ENCODE results near the gene NTHL1.
"Not testable (repeated sequence)": the region's sequence is repeated elsewhere in the genome, so short reads cannot be mapped to it uniquely, and the experiment has no call there.

NTHL1 gene

DNA sequence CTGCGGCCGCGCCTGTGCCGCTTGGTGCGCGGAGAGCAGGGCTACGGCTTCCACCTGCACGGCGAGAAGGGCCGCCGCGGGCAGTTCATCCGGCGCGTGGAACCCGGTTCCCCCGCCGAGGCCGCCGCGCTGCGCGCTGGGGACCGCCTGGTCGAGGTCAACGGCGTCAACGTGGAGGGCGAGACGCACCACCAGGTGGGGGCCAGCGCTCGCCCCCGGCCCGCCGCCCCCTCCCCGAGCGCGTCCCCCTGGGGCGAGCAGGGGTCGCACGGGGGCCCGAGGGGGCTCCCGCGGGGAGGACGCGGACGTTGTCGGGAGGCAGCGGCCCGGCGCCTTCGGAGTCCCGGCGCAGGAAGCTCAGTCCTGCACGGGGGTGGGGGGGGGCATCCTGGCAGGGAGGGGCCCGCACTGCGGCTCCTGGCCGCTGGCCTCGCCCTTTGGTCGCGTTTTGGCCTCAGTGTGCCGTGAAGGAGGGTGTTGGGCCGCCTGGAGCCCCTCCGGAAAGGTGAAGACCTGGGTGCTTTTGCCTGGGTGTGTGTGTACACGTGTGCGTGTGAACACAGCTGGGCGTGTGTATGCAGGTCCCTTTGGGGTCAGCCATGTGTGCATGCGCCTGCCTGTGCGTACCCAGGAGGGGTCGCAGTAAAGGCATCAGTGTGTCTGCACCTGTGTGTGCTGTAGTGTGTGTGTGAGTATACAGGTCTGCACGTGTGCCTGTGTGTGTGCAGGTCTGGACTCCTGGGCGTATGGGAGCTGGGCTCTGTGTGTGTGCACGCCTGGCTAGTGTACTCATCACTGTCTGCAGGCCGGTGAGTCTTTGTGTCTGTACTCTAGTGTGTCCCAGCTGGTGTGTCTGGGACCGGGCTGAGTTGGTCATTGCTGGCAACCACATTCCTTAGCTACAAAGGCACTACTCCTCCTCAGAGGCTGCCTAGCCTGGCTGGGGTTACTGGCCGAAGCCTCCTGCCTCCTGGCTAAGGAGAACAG is 20.3 kb downstream of the NTHL1 start:
- no peak for DNase-seq

DNA sequence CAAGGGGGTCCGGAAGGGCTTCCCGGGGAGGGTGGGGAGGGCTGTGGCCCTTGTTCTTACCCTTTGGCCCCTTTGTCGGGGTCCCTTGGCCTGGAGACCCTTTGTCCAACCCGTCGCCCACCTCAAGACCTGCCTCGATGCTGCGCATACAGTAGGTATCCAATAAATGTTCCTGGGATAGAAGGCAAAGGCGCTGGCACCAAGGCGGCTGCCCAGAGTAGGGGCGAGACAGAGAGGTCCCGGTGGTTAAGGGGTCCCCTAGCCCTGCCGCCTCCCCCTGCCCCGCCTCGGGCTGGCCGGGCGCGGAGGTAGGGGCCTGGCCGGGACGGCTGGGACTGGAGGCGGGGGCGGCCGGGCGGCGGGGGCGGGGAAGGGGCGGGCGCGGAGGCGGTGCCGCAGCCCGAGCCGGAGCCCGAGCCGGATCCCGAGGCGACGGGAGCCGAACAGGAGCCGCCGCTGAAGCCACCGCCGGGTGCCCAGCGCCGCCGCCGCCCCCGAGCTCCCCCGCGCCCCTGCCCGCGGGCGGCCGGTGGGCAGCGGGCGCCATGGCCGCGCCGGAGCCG is 21.1 kb downstream of the NTHL1 start, which contains the start of gene NHERF2:
NHERF2 (plus strand) TSS at position 442 of the 563 bp plus-strand sequence; CDS start at position 546, 104 bp downstream.
- no peak for DNase-seq

DNA sequence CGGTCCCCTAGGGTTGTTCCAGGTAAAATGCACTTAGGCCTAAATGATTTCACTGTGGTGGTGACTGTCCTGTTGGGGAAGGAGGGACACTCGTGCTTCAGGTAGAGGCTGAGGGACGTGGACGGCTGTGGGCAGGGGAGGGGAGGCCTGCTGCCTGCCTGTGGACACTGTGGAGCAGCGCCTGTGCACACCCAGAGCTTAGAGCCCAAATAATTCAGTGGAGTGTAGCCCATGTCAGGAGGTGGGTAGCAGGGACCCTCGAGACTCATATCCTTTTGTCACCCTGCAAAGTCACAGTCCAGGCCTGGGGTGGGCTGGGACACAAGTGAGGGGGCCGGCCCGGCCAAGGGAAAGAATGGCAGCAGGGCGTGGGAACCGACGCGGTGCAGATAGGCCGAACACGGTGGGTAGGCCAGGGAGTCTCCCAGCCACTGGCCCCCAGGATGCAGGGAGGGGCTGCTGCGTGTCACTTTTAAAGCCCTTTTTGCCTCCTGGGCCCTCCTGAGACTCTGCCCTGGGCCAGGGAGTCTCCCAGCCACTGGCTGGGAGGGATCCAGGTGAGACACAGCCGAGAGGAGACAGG is 21.7 kb downstream of the NTHL1 start:
- DNase-seq: no peak

DNA sequence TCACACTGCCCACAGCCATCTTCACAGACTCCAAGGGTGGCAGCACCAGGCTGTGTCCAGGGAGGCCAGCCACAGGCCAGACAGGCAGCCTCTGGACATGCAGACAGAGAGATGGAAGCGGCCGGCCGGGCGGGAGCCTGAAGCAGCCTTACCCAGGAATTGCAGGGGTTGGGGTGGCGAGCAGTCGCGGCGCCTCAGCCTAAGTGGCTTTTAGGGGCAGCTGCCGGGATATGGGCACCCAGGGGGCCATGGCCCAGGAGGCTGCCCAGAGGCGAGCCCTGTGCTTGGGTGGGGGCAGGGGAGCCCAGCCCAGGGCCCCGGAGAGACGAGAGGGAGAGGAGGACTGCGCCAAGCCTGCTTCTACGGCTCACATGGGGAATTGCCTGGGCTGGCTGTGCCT is 22.4 kb downstream of the NTHL1 start:
- no peak for DNase-seq

DNA sequence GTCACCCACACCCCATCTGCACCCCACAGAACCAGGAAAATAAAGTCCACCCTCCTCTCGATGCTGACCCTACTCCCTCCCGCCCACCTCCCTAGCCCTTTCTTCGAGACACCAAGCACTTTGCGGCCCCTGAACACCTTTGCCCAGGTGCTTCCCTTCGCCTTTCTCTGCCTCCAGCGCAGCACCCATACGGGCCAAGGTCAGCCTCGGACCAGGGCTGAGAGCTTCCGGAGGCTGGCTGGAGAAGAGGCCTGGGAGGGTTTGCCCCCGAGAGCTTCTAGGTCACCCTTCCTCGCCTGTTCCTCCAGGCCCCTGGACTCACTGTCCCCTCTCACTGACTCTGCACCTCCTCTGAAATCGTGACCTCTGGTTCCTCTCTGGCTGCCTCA is 23.6 kb downstream of the NTHL1 start:
- DNase-seq: no peak

DNA sequence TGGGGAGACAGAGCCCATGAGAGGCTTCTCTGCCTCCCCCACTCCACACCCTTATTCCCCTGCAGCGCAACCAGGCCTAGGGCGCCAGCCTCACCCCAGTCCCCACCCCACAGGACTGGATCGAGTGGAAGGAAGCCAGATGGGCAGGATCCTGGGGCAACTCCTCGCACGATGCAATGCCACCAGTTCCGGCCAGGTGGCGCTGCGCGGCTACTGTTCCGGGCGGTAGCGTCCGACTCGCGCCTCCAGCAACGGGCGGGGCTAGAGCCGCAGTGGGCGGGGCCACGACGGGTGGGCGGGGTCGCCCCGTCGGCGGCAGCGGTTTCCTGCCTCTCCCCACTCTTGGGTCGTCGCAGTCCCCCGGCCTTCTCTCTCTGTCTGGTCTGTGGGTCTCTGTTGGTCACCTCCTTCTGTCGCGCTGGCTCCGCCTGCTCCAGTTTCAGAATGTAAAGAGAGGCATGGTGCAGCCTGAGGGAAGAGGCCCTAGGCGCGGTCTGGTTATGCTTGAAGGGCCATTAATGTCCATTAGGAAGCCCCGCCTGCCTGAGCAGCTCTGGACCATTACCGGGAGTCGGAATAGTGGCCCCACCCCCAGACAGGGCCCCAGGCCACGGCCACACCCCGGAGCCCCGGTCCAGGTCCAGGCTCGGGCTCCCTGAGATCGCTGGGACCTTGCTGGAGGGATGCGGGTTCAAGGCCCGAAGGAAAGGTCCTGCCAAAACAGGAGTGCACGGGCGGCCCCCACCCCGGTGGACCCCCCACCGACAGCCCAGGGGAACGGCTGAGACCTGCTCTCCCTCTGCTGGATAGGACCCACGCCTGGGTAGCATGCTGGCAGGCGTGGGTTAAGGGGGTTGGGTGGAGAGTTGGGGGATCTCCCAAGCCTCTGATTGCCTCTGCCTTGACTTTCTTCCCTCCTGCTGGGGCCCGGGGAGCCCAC is 24.3 kb downstream of the NTHL1 start:
- DNase-seq: peak; percentile 83

DNA sequence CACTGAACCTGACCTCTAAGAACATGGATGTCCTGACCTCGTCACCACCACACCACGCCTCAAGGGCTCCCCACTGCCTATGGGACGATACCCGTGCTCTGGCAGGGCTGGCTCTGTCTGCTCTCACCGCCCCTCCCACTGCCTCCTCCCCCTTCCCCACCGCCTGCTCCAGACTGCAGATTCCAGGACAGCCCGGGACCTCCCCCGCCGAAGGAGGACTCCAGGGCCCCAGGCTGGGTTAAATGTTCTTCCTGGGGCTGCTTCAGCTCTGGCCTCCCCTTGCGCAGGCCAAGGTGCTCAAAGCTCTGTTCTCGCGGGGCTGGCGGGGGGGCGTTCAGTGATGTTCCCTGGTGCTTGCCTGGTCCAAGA is 24.9 kb downstream of the NTHL1 start:
- DNase-seq: no peak

DNA sequence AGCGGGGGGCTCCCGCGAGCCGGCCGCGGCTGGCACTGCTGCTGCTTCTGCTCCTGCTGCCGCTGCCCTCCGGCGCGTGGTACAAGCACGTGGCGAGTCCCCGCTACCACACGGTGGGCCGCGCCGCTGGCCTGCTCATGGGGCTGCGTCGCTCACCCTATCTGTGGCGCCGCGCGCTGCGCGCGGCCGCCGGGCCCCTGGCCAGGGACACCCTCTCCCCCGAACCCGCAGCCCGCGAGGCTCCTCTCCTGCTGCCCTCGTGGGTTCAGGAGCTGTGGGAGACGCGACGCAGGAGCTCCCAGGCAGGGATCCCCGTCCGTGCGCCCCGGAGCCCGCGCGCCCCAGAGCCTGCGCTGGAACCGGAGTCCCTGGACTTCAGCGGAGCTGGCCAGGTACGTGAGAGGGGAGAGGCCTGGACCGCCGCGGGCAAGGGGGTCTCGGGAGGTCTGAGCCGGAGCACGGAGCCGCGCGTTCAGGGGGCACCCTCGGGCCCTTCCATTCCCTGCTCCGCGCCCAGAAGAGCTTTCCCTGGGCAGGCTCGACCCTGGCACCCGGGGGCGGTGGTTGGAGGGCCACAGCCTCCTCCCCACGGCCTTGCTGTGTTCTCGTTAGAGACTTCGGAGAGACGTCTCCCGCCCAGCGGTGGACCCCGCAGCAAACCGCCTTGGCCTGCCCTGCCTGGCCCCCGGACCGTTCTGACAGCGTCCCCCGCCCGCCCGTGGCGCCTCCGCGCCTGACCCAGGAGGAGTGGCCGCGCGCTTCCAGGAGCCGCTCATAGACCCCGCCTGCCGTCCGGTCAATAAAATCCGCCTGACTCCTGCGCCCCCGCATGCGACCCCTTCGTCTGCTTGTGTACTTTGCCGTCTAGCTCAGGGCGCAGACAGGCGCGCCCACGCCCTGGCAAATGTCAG is 27.5 kb downstream of the NTHL1 start:
- no peak for DNase-seq

DNA sequence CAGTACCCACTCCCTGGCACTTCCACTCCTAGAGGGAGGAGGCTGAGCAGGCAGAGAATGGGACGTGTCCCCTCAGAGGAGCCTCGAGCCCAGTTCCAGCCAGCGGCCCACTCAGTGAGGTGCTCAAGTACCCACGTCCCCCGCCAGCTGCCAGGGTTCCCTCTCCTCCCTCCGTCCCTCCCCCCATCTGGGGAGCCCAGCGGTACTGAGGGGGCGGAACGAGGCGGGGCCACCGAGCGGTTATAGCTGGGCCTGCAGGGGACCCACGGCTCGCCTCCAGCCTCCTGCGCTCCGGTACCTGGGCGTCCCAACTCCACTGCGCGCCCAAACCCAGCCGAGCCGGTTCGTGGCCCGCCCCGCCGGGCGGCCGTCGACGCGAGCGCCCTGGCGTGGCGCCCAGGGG is 28.1 kb downstream of the NTHL1 start, which contains the start of gene NPW:
NPW (plus strand) TSS at position 268 of the 403 bp plus-strand sequence.
- no peak for DNase-seq

DNA sequence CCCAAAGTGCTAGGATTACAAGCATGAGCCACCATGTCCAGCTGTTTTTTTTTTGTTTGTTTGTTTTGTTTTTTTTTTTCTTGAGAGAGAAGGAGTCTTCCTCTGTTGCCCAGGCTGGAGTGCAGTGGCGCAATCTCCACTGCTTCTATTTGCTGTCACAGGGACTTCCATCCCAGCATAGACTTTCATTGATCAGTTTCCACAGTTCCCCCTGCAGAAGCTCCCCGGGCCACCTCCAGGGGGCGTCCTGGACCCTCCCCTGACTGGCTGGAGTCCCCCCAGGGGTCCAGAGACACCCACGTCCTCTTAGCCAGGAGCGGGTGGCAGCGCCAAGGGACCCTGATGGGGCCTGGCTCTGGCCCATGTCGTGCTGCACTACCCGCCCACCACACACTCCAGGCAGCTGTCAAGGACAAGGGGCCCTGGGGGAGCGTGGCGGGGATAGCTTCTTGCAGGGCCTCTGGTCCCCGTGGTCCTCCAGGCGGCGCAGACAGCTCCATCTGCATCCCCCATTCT is 31.2 kb downstream of the NTHL1 start:
- no peak for DNase-seq

DNA sequence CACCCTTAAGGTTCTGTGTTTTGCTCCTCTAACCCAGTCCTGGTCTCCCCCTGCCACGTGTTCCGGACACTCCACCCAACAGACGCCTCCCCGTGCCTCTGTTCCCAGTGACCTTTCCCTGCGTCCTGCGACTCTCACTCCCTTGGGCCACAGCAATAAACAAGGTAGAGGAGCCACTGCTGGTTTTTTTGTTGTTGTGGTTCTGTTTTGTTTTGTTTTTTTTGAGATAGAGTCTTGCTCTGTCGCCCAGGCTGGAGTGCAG is 31.8 kb downstream of the NTHL1 start:
- DNase-seq: no peak

DNA sequence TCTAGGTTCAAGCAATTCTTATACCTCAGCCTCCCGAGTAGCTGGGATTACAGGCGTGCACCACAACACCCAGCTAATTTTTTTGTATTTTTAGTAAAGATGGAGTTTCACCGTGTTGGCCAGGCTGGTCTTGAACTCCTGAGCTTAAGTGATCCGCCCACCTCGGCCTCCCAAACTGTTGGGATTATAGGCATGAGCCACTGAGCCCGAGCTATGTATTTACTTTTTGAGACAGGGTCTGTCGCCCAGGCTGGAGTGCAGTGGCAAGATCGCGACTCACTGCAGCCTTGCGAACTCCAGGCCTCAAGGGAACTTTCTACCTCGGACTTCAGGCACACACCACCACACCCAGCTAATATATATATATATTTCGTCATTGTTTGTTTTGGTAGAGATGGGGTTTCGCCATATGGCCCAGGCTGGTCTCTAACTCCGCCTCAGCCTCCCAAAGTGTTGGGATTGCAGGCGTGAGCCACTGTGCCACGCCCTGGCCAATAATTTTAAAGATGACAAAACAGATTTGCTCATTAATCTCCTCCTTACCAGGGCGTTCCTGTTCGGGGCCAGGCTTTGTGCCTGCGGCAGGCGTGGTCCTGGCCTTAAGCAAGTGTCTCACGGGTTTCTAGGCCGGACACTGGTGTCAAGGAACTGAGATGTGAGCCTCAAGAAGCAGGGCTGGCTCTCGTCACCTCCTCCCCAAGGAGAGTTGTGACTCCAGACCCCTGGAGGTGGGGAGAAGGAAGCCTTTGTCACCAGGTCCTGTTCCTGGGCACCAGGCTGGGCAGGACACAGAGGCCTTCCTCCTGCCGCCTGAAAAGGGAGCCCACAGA is 32.3 kb downstream of the NTHL1 start:
- DNase-seq: no peak

DNA sequence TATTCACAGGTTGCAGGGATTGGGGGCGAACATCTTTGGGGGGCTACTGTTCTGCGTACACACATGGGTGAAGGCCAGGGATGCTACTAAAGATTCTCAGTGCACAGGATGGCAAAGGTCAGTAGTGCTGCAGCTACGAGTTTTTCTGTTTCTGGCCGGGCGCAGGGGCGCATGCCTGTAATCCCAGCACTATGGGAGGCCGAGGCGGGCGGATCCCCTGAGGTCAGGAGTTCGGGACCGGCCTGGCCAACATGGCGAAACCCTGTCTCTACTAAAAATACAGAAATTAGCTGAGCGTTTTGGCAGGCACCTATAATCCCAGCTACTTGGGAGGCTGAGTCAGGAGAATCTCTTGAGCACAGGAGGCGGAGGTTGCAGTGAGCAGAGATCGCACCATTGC is 34.1 kb downstream of the NTHL1 start:
- DNase-seq: no peak

DNA sequence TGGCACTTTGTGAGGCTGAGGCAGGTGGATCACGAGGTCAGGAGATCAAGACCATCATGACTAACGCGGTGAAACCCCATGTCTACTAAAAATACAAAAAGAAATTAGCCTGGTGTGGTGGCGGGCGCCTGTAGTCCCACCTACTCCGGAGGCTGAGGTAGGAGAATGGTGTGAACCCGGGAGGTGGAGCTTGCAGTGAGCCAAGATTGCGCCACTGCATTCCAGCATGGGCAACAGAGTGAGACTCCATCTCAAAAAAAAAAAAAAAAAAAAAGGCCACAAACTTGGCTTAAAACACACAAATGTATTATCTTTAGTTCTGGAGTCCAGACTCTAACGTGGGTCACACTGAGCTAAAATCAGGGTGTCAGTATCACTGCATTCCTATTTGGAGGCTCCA is 35.9 kb downstream of the NTHL1 start:
- not testable (repeated sequence) for DNase-seq

DNA sequence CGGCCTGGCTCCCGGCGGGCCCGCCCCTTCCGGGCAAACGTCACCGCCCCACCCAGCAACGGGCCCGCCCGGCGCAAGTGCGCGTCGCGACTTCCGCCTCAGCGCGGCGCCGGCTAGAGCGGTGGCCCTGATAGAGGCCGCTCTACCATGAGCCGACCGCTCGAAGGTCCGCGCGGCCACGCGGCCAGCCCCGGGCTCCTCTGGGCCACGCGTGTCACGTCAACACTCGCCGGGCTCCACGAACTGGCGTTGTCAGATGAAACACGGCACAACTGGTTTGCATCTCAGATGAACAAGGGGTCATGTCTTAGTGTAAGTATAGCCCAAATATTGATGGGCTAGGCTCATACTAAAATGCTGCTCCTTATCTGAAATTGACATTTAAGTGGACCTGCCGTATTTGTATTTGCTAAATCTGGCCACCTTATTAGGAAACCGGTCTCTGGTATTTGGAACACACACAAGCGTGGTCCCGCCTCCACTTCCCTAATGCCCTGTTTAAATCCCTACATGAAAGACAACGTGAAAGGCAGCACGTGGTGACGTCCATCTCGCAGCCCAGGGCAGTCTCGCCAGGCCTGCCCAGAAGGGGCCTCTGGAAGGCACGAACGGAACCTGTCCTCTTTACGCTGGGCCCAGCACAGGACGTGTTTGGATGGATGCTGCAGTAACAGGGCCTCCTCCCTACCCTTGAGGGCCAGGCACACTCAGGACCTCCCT is 37.7 kb downstream of the NTHL1 start, which contains the start of gene ZNF598:
ZNF598 (minus strand) TSS at position 31 of the 720 bp plus-strand sequence.
- DNase-seq: peak; percentile 80

DNA sequence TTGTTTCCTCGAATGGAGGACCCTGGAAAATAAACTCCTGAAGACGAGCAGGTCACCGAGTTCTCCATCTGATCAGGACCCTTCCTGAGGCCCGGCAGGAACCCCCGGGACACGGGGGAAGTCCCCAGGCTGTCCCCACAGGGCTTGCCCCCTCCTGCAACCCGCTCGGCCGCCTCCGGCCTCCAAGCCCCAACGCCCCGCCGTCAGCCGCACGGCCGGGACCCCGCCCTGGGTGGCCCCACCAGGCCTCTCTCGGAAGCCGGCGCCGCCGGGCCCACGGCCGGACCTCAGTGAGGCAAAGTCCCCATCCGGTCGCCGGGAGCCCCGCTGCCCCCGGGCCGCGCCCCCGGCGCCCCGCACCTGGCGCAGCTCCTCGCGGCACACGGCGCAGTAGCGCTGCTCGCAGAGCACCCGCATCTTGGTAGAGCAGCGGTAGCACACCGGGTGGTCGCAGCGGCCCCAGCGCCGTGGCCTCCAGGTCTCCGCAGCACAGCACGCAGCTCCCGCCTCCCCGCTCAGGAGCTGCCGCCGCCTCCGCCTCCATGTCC is 38.4 kb downstream of the NTHL1 start:
- DNase-seq: no peak

DNA sequence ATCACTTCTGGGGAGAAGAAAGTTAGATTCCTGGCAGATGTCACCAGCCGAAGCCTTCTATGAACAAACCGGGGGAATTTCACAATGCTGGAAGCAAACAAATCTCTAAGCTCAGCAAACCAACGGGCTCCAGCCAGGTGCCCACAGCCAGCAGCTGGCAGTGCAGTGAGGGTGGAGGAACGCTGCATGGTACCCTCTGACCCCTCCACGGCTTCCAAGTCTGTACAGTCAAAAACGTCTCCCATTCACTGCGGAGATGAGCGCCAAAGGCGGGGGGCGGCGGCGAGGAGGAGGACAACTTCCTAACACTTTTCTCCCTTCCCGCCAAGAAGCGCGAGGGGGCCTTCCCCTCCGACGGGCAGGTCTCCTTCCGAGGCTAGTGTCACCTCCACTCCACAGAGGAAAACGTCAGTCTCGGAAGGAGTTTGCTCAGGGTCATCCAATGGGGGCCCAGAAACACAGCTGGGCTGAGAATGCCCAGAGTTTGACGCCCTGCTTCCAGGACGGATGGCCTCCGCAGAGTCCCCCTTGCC is 38.9 kb downstream of the NTHL1 start:
- no peak for DNase-seq

DNA sequence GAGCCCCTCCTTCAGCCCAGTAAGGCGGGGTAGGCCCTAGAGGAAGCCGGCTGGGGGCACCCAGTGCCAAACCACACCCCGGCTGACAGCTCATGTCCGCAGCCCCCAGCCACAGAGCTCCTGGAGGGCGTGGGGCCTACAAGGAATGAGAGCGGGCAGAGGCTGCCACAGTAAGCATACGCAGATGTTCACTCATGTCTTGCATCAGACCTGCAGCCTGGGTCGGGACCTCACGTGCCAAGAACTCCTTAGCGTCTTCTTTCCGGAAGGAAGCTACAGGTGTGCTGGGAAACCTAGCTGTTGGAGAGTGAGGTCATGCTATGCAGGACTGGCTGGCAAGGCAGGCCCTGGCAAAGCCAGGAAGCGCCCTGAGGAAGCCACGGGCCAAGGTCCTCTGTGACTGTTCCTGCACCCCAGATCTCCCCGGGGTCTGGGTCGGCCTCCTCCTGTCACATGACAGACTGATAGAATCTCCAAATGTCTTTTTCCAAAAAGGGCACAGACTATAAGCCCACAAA is 39.6 kb downstream of the NTHL1 start:
- no peak for DNase-seq
